Stimulated activated CD4-positive, alpha-beta T cell treated with anti-CD3 and anti-CD28 coated beads, Interleukin-4, amount 100 ng/mL, for 1 hour (primary cell): Measurements from ENCODE around the gene NOTUM.
"Not testable (repeated sequence)": the region's sequence is repeated elsewhere in the genome, so short reads cannot be mapped to it uniquely, and the experiment has no call there.

Source experiments
- DNase-seq: peaks from one replicate; pipeline ENCODE4 v3.0.0-alpha.2; 2020

The NOTUM gene

GRCh38 chr17:81996232-81996756 is 35.3 kb upstream of the NOTUM start:
- no peak for DNase-seq

- no peak for DNase-seq
Measured at GRCh38 chr17:81995463-81996231, 34.7 kb upstream of the NOTUM start.

GRCh38 chr17:81994593-81995462 is 33.8 kb upstream of the NOTUM start:
- no peak for DNase-seq

- no peak for DNase-seq
Measured at GRCh38 chr17:81993729-81994592, 33.0 kb upstream of the NOTUM start.

- no peak for DNase-seq
Measured at GRCh38 chr17:81992306-81993102, 31.5 kb upstream of the NOTUM start.

- DNase-seq = no peak
Measured at GRCh38 chr17:81991684-81992305, 30.8 kb upstream of the NOTUM start.

GRCh38 chr17:81990836-81991683 is 30.1 kb upstream of the NOTUM start:
- no peak for DNase-seq

GRCh38 chr17:81987161-81987770 is 26.3 kb upstream of the NOTUM start:
- no peak for DNase-seq

GRCh38 chr17:81986606-81987005 is 25.6 kb upstream of the NOTUM start:
- DNase-seq = no peak

- DNase-seq = no peak
Measured at GRCh38 chr17:81984773-81985410, 23.9 kb upstream of the NOTUM start.

GRCh38 chr17:81983639-81984373 is 22.8 kb upstream of the NOTUM start:
- no peak for DNase-seq

GRCh38 chr17:81983011-81983638 is 22.1 kb upstream of the NOTUM start:
- no peak for DNase-seq

- not testable (repeated sequence) for DNase-seq
Measured at GRCh38 chr17:81981511-81981910, 20.5 kb upstream of the NOTUM start.

GRCh38 chr17:81980707-81981343 is 19.8 kb upstream of the NOTUM start:
- DNase-seq = no peak

- DNase-seq = no peak
Measured at GRCh38 chr17:81980122-81980521, 19.1 kb upstream of the NOTUM start.

GRCh38 chr17:81978524-81979298 is 17.7 kb upstream of the NOTUM start:
- no peak for DNase-seq
